ENCODE data around the gene PSMB9.

The PSMB9 gene

GRCh38 chr6:32839356-32839755 is 14.6 kb upstream of the PSMB9 start:
- Histone ChIP-seq H3K27ac (ENCODE audit: low read depth, low read length) (no peak overlapping the region), H3K79me2 (ENCODE audit: control insufficient read depth, low read length) (peaks cover 24% of the 10 kb centered on the region), H3K27me3 (ENCODE audit: control insufficient read depth, low read length) (no peaks in the 10 kb centered on the region), H3K9me2 (replicated peaks; ENCODE audit: control insufficient read depth, low read length) (no peaks in the 10 kb centered on the region), H3K9me3 (ENCODE audit: control insufficient read depth, insufficient read depth, low read length) (no peaks in the 10 kb centered on the region), H3K4me2 (ENCODE audit: low read length) (no peak overlapping the region), H3K36me3 (ENCODE audit: control insufficient read depth, low read length) (peaks cover 50% of the 10 kb centered on the region), H3F3A (ENCODE audit: control insufficient read depth, insufficient read depth) (0 out of 2 replicates have a peak, but pooled peaks cover 4% of the 10 kb centered on the region), H3K4me3 (ENCODE audit: low read length) (no peak overlapping the region), H3K4me1 (ENCODE audit: control insufficient read depth, low read length) (peaks cover 40% of the 10 kb centered on the region), H4K20me1 (ENCODE audit: control insufficient read depth, insufficient read depth, low read depth, low read length) (no peaks in the 10 kb centered on the region)
- TF ChIP-seq CTCF (IDR thresholded peaks at IDR 0.05; ENCODE audit: low read depth, low read length, poor library complexity, severe bottlenecking) (no peak), EZH2phosphoT487 (IDR thresholded peaks at IDR 0.05; ENCODE audit: borderline replicate concordance, low read length) (no peak)

GRCh38 chr6:32840604-32841246 is 13.3 kb upstream of the PSMB9 start:
- Histone ChIP-seq H3K4me1 (ENCODE audit: control insufficient read depth, low read length) (peaks cover 51% of the 10 kb centered on the region), H3K36me3 (ENCODE audit: control insufficient read depth, low read length) (peaks cover 46% of the 10 kb centered on the region), H3K27me3 (ENCODE audit: control insufficient read depth, low read length) (no peaks in the 10 kb centered on the region), H3F3A (ENCODE audit: control insufficient read depth, insufficient read depth) (peaks cover 9% of the 10 kb centered on the region), H3K27ac (ENCODE audit: low read depth, low read length) (no peak overlapping the region), H3K79me2 (ENCODE audit: control insufficient read depth, low read length) (peaks cover 31% of the 10 kb centered on the region), H3K4me3 (ENCODE audit: low read length) (no peak overlapping the region), H3K9me2 (replicated peaks; ENCODE audit: control insufficient read depth, low read length) (no peaks in the 10 kb centered on the region), H3K4me2 (ENCODE audit: low read length) (no peak overlapping the region), H3K9me3 (ENCODE audit: control insufficient read depth, insufficient read depth, low read length) (no peaks in the 10 kb centered on the region), H4K20me1 (ENCODE audit: control insufficient read depth, insufficient read depth, low read depth, low read length) (no peaks in the 10 kb centered on the region)
- TF ChIP-seq CTCF (IDR thresholded peaks at IDR 0.05; ENCODE audit: low read depth, low read length, poor library complexity, severe bottlenecking) (no peak), EZH2phosphoT487 (IDR thresholded peaks at IDR 0.05; ENCODE audit: borderline replicate concordance, low read length) (no peak)

GRCh38 chr6:32842021-32842650 is 11.9 kb upstream of the PSMB9 start:
- H3K4me1 ChIP-seq (ENCODE audit: control insufficient read depth, low read length) = peaks cover 47% of the 10 kb centered on the region
- H3K4me2 ChIP-seq (ENCODE audit: low read length) = no peak overlapping the region
- H3K9me3 ChIP-seq (ENCODE audit: control insufficient read depth, insufficient read depth, low read length) = no peaks in the 10 kb centered on the region
- no peaks in the 10 kb centered on the region for H3K27me3 ChIP-seq (ENCODE audit: control insufficient read depth, low read length)
- no peak overlapping the region for H3K27ac ChIP-seq (ENCODE audit: low read depth, low read length)
- H3K4me3 ChIP-seq (ENCODE audit: low read length) = no peak overlapping the region
- peaks cover 28% of the 10 kb centered on the region for H3K79me2 ChIP-seq (ENCODE audit: control insufficient read depth, low read length)
- no peaks in the 10 kb centered on the region for H4K20me1 ChIP-seq (ENCODE audit: control insufficient read depth, insufficient read depth, low read depth, low read length)
- peaks cover 9% of the 10 kb centered on the region for H3F3A ChIP-seq (ENCODE audit: control insufficient read depth, insufficient read depth)
- H3K36me3 ChIP-seq (ENCODE audit: control insufficient read depth, low read length) = peaks cover 49% of the 10 kb centered on the region
- TF ChIP-seq CTCF (IDR thresholded peaks at IDR 0.05; ENCODE audit: low read depth, low read length, poor library complexity, severe bottlenecking) (no peak), EZH2phosphoT487 (IDR thresholded peaks at IDR 0.05; ENCODE audit: borderline replicate concordance, low read length) (no peak)
- H3K9me2 ChIP-seq (replicated peaks; ENCODE audit: control insufficient read depth, low read length) = no peaks in the 10 kb centered on the region
